ENCODE data around the gene SLC35A4. TPM values are rescaled to one million over a fixed set of nuclear protein-coding genes. Genes with fewer than 3 reads are reported as not detected.
"Not testable (repeated sequence)": the region's sequence is repeated elsewhere in the genome, so short reads cannot be mapped to it uniquely, and the experiment has no call there.

The SLC35A4 gene
- polyA plus RNA-seq, 1 experiment = 63.4 TPM

GRCh38 chr5:140590861-140591260 lies 26.2 kb downstream of the SLC35A4 start:
- Histone ChIP-seq H3K27me3 (ENCODE audit: control insufficient read depth, insufficient read depth, low read length) (peaks cover 3% of the 10 kb centered on the region), H3K27ac (ENCODE audit: low read depth, low read length) (no peak overlapping the region), H3K9me3 (ENCODE audit: control insufficient read depth, insufficient read depth, low read length) (no peaks in the 10 kb centered on the region; the same call in 1 of the 2 replicates), H3K4me3 (ENCODE audit: low read depth, low read length) (no peak overlapping the region)
- ChIA-PET CTCF (no interaction called here), POLR2A (no interaction called here)
- TF ChIP-seq CTCF (IDR thresholded peaks at IDR 0.05; ENCODE audit: low read depth, low read length) = no peak
- no peak for DNase-seq (ENCODE audit: low read depth, low spot score)

- Histone ChIP-seq H3K4me3 (ENCODE audit: low read depth, low read length) (no peak overlapping the region), H3K27ac (ENCODE audit: low read depth, low read length) (no peak overlapping the region), H3K27me3 (ENCODE audit: control insufficient read depth, insufficient read depth, low read length) (peaks cover 8% of the 10 kb centered on the region), H3K9me3 (ENCODE audit: control insufficient read depth, insufficient read depth, low read length) (no peaks in the 10 kb centered on the region; the same call in 1 of the 2 replicates)
- TF ChIP-seq CTCF (IDR thresholded peaks at IDR 0.05; ENCODE audit: low read depth, low read length) = no peak
- DNase-seq (ENCODE audit: low read depth, low spot score) = no peak
- ChIA-PET POLR2A (no interaction called here), CTCF (no interaction called here)
Observed at GRCh38 chr5:140591747-140592372, 27.2 kb downstream of the SLC35A4 start.

GRCh38 chr5:140593070-140593469 lies 28.4 kb downstream of the SLC35A4 start:
- DNase-seq (ENCODE audit: low read depth, low spot score); H3K4me3 ChIP-seq (ENCODE audit: low read depth, low read length); H3K9me3 ChIP-seq (ENCODE audit: control insufficient read depth, insufficient read depth, low read length); POLR2A ChIA-PET; H3K27me3 ChIP-seq (ENCODE audit: control insufficient read depth, insufficient read depth, low read length); CTCF ChIA-PET; H3K27ac ChIP-seq (ENCODE audit: low read depth, low read length): not testable (repeated sequence)

GRCh38 chr5:140594169-140594568 lies 29.5 kb downstream of the SLC35A4 start:
- ChIA-PET CTCF (no interaction called here), POLR2A (no interaction called here)
- no peak for TF ChIP-seq CTCF (IDR thresholded peaks at IDR 0.05; ENCODE audit: low read depth, low read length)

GRCh38 chr5:140595538-140596300 lies 31.1 kb downstream of the SLC35A4 start:
- ChIA-PET POLR2A (no interaction called here), CTCF (interaction anchor here (0.6 kb wide), 1 partner anchor 1515 kb away, joined by 4 read pairs; no protein-coding TSS in a partner anchor)
- TF ChIP-seq CTCF (IDR thresholded peaks at IDR 0.05; ENCODE audit: low read depth, low read length) = no peak
- no peak for DNase-seq (ENCODE audit: low read depth, low spot score)
- Histone ChIP-seq H3K27me3 (ENCODE audit: control insufficient read depth, insufficient read depth, low read length) (peaks cover 10% of the 10 kb centered on the region), H3K4me3 (ENCODE audit: low read depth, low read length) (no peak overlapping the region), H3K9me3 (ENCODE audit: control insufficient read depth, insufficient read depth, low read length) (no peaks in the 10 kb centered on the region; the same call in 1 of the 2 replicates), H3K27ac (ENCODE audit: low read depth, low read length) (no peak overlapping the region)

More at GRCh38 chr5:140594169-140594568, 29.5 kb downstream of the SLC35A4 start:
- no peak for DNase-seq (ENCODE audit: low read depth, low spot score)
- H3K27me3 ChIP-seq (ENCODE audit: control insufficient read depth, insufficient read depth, low read length) = peaks cover 8% of the 10 kb centered on the region
- no peak overlapping the region for H3K4me3 ChIP-seq (ENCODE audit: low read depth, low read length)
- no peaks in the 10 kb centered on the region; the same call in 1 of the 2 replicates for H3K9me3 ChIP-seq (ENCODE audit: control insufficient read depth, insufficient read depth, low read length)
- H3K27ac ChIP-seq (ENCODE audit: low read depth, low read length) = no peak overlapping the region
